AG10803 (cell line): ENCODE data around the gene MTUS2.

ENCODE experiments used
- DNase-seq: peaks from one replicate; pipeline ENCODE4 v3.0.0; 2010; ENCODE audit warnings: low read depth
- H3K4me3 ChIP-seq: 2 replicates; pipeline ENCODE4 v1.5.1; 2011; ENCODE audit warnings: mild to moderate bottlenecking, low read length, control low read depth
- CTCF ChIP-seq: conservative IDR thresholded peaks from 2 replicates; pipeline ENCODE4 v1.5.1; 2011; ENCODE audit warnings: mild to moderate bottlenecking, low read length, control low read depth, inconsistent platforms

The MTUS2 gene

GRCh38 chr13:28967029-28967915 lies 147.1 kb downstream of the MTUS2 start:
- H3K4me3 ChIP-seq: no peak overlapping the region
- no peak for DNase-seq
- no peak; the same call in 1 of the 2 replicates for TF ChIP-seq CTCF

- H3K4me3 ChIP-seq: no peak overlapping the region
- TF ChIP-seq CTCF: no peak
- DNase-seq: no peak
Observed at GRCh38 chr13:28976195-28976594, 156.1 kb downstream of the MTUS2 start.

GRCh38 chr13:28976636-28977035 lies 156.5 kb downstream of the MTUS2 start:
- H3K4me3 ChIP-seq: no peak overlapping the region
- no peak for TF ChIP-seq CTCF
- no peak for DNase-seq

- TF ChIP-seq CTCF: no peak
- no peak for DNase-seq
- H3K4me3 ChIP-seq: no peak overlapping the region
Observed at GRCh38 chr13:28978574-28978973, 158.4 kb downstream of the MTUS2 start.

GRCh38 chr13:28981530-28981929 lies 161.4 kb downstream of the MTUS2 start:
- DNase-seq: no peak
- TF ChIP-seq CTCF: no peak
- no peak overlapping the region for H3K4me3 ChIP-seq

GRCh38 chr13:28983641-28984040 lies 163.5 kb downstream of the MTUS2 start:
- no peak overlapping the region for H3K4me3 ChIP-seq
- no peak for TF ChIP-seq CTCF

GRCh38 chr13:28984326-28984725 lies 164.2 kb downstream of the MTUS2 start:
- DNase-seq: no peak
- H3K4me3 ChIP-seq: no peak overlapping the region
- TF ChIP-seq CTCF: no peak

More at GRCh38 chr13:28983641-28984040, 163.5 kb downstream of the MTUS2 start:
- no peak for DNase-seq
